HepG2 (cell line): ENCODE results near the gene USP25. TPM values are rescaled to one million over a fixed set of nuclear protein-coding genes. Genes with fewer than 3 reads are reported as not detected.

ENCODE experiments used
- FLYWCH1 ChIP-seq: sonication (generic); formaldehyde crosslinking; IDR thresholded peaks from 2 replicates; pipeline ENCODE4 v1.8.1; 2023; ENCODE audit warnings: mild to moderate bottlenecking, missing genetic modification reagents
- MTF1 ChIP-seq: sonication (generic); formaldehyde crosslinking; IDR thresholded peaks from 2 replicates; pipeline ENCODE4 v1.5.0; 2020; ENCODE audit warnings: missing genetic modification reagents
- REXO4 ChIP-seq: sonication (generic); formaldehyde crosslinking; IDR thresholded peaks from 2 replicates; pipeline ENCODE4 v1.8.0; 2022; ENCODE audit warnings: missing genetic modification reagents, mild to moderate bottlenecking, borderline replicate concordance
- YEATS2 ChIP-seq: sonication (generic); formaldehyde crosslinking; IDR thresholded peaks from 2 replicates; pipeline ENCODE4 v1.4.0; 2020; ENCODE audit warnings: missing genetic modification reagents, borderline replicate concordance
- ZFP36L2 ChIP-seq: sonication (generic); formaldehyde crosslinking; IDR thresholded peaks from 2 replicates; pipeline ENCODE4 v1.4.0; 2020; ENCODE audit warnings: missing genetic modification reagents
- ZKSCAN5 ChIP-seq: sonication (generic); formaldehyde crosslinking; IDR thresholded peaks from 2 replicates; pipeline ENCODE4 v1.5.1; 2020; ENCODE audit warnings: mild to moderate bottlenecking, missing genetic modification reagents
- ZNF569 ChIP-seq: sonication (generic); formaldehyde crosslinking; IDR thresholded peaks from 2 replicates; pipeline ENCODE4 v1.5.0; 2020; ENCODE audit warnings: mild to moderate bottlenecking, missing genetic modification reagents, moderate library complexity, borderline replicate concordance
- ZNF709 ChIP-seq: sonication (generic); formaldehyde crosslinking; IDR thresholded peaks from 2 replicates; pipeline ENCODE4 v1.5.0; 2020; ENCODE audit warnings: mild to moderate bottlenecking, missing genetic modification reagents
- polyA plus RNA-seq, 8 experiments: library from polyadenylated mRNA; depleted of rRNA in 3 of 8; stranded (reverse) in 7 of 8; unstranded in 1 of 8; fragments of >200 nt; fragmentation: Illumina TruSeq in 4 of 8; extraction: Trizol in 4 of 8; gene quantifications; 2 replicates each; pipeline versions ENCODE4 v1.2.1 to v1.2.3, GENCODE V29; 2011 to 2016; ENCODE audit warnings: low read depth in 4 of 8, missing spikeins in 1 of 8, mixed read lengths in 1 of 8; ENCODE audit not compliant: insufficient read depth in 1 of 8
- total RNA-seq, 5 experiments: library from RNA; depleted of rRNA; stranded (reverse); fragments of >200 nt; fragmentation: Illumina TruSeq; extraction: Trizol; gene quantifications; 2 replicates each; pipeline ENCODE4 v1.2.3, GENCODE V29; 2016; ENCODE audit warnings: low read depth in 1 of 5
- TF ChIP-seq, protein P1 (sequence below): IDR thresholded peaks from 2 replicates; pipeline ENCODE4 v1.6.1; 2016; ENCODE audit warnings: low read depth
- TF ChIP-seq, protein P2 (sequence below): sonication (generic); formaldehyde crosslinking; IDR thresholded peaks from 2 replicates; pipeline ENCODE4 v1.8.0; 2022; ENCODE audit warnings: mild to moderate bottlenecking, missing genetic modification reagents; ENCODE audit not compliant: insufficient replicate concordance
- TF ChIP-seq, protein P3 (sequence below): sonication (generic); formaldehyde crosslinking; IDR thresholded peaks from 2 replicates; pipeline ENCODE4 v1.4.0; 2020; ENCODE audit warnings: missing genetic modification reagents

USP25 gene
- total and polyA plus RNA-seq, 2 of the 13 experiments (the other 11 are each of a cell fraction or from before 2014, with no cell fraction given) = 12.4 to 26.3 TPM

DNA sequence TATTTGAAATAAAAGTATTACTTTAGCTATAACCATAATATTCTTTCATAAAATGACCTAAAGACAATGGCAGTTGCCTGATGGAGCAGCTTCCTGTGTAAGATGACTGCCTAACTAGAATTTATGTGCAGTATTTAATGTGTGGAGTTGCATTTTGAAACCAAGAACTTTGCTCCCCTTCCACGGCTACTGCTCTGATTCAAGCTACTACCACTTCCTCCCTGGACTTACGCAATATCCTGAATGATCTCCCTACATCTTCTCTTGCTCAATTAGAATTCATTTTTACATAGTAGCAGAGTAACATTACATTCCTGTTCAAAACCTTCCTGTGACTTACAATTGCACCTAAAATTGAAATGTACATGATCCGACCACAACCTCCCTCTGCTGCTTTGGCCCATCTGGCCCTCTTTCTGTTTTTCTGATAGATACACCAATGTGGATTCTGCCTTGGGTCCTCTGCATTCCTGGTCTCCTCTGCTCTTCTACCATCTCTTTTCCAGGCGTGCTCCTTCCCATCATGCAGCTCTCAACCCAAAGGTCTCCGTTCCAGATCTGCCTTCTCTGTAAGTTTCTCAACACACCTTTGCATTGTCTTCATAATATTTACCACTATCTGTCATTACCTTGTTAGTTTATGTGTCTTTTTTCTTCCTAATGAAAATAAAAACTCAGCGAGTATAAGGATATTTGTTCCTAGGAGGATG, 47.4 kb upstream of the USP25 start (continued):
- TF ChIP-seq MTF1 (CRISPR knock-in tag) (no peak), FLYWCH1 (CRISPR knock-in tag) (no peak), ZKSCAN5 (no peak), ZFP36L2 (CRISPR knock-in tag) (no peak), ZNF569 (CRISPR knock-in tag) (no peak), YEATS2 (CRISPR knock-in tag) (no peak), REXO4 (no peak), ZNF709 (CRISPR knock-in tag) (no peak)
- TF ChIP-seq, protein P1, sequence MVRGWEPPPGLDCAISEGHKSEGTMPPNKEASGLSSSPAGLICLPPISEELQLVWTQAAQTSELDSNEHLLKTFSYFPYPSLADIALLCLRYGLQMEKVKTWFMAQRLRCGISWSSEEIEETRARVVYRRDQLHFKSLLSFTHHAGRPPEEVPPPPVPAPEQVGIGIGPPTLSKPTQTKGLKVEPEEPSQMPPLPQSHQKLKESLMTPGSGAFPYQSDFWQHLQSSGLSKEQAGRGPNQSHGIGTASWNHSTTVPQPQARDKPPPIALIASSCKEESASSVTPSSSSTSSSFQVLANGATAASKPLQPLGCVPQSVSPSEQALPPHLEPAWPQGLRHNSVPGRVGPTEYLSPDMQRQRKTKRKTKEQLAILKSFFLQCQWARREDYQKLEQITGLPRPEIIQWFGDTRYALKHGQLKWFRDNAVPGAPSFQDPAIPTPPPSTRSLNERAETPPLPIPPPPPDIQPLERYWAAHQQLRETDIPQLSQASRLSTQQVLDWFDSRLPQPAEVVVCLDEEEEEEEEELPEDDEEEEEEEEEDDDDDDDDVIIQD (CRISPR knock-in tag) = peak; percentile 34; the same call in 1 of the 2 replicates
- TF ChIP-seq, protein P2, sequence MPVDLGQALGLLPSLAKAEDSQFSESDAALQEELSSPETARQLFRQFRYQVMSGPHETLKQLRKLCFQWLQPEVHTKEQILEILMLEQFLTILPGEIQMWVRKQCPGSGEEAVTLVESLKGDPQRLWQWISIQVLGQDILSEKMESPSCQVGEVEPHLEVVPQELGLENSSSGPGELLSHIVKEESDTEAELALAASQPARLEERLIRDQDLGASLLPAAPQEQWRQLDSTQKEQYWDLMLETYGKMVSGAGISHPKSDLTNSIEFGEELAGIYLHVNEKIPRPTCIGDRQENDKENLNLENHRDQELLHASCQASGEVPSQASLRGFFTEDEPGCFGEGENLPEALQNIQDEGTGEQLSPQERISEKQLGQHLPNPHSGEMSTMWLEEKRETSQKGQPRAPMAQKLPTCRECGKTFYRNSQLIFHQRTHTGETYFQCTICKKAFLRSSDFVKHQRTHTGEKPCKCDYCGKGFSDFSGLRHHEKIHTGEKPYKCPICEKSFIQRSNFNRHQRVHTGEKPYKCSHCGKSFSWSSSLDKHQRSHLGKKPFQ (CRISPR knock-in tag) = no peak
- TF ChIP-seq, protein P3, sequence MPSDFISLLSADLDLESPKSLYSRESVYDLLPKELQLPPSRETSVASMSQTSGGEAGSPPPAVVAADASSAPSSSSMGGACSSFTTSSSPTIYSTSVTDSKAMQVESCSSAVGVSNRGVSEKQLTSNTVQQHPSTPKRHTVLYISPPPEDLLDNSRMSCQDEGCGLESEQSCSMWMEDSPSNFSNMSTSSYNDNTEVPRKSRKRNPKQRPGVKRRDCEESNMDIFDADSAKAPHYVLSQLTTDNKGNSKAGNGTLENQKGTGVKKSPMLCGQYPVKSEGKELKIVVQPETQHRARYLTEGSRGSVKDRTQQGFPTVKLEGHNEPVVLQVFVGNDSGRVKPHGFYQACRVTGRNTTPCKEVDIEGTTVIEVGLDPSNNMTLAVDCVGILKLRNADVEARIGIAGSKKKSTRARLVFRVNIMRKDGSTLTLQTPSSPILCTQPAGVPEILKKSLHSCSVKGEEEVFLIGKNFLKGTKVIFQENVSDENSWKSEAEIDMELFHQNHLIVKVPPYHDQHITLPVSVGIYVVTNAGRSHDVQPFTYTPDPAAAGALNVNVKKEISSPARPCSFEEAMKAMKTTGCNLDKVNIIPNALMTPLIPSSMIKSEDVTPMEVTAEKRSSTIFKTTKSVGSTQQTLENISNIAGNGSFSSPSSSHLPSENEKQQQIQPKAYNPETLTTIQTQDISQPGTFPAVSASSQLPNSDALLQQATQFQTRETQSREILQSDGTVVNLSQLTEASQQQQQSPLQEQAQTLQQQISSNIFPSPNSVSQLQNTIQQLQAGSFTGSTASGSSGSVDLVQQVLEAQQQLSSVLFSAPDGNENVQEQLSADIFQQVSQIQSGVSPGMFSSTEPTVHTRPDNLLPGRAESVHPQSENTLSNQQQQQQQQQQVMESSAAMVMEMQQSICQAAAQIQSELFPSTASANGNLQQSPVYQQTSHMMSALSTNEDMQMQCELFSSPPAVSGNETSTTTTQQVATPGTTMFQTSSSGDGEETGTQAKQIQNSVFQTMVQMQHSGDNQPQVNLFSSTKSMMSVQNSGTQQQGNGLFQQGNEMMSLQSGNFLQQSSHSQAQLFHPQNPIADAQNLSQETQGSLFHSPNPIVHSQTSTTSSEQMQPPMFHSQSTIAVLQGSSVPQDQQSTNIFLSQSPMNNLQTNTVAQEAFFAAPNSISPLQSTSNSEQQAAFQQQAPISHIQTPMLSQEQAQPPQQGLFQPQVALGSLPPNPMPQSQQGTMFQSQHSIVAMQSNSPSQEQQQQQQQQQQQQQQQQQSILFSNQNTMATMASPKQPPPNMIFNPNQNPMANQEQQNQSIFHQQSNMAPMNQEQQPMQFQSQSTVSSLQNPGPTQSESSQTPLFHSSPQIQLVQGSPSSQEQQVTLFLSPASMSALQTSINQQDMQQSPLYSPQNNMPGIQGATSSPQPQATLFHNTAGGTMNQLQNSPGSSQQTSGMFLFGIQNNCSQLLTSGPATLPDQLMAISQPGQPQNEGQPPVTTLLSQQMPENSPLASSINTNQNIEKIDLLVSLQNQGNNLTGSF (CRISPR knock-in tag) = no peak
- TF ChIP-seq, all 625 proteins: peak for 13
